Upper lobe of left lung (tissue), 6 donors: Measurements from ENCODE around the gene AXIN1. TPM values are rescaled to one million over a fixed set of nuclear protein-coding genes. Genes with fewer than 3 reads are reported as not detected.
"Not testable (repeated sequence)": the region's sequence is repeated elsewhere in the genome, so short reads cannot be mapped to it uniquely, and the experiment has no call there.

Source experiments
- ATAC-seq, 2 donors: fragments of 200-7000 bp; cut with Tn5 transposase; one replicate each; pipeline ENCODE4 v1.9.1; 2022; ENCODE audit warnings: mild to moderate bottlenecking in 2 of 2, moderate library complexity in 2 of 2; ENCODE audit not compliant: low FRiP score in 2 of 2
- DNase-seq, 2 donors: peaks; one replicate each; pipeline ENCODE4 v3.0.0-alpha.2; 2019 to 2020
- H3K27ac ChIP-seq, 4 donors: fragments of 200-600 bp; sonication (generic); one replicate each; pipeline ENCODE4 v1.5.1; 2016 to 2019
- H3K27me3 ChIP-seq, 4 donors: fragments of 200-600 bp; sonication (generic); one replicate each; pipeline ENCODE4 v1.5.1; 2017 to 2019
- H3K36me3 ChIP-seq, 4 donors: fragments of 200-600 bp; sonication (generic); one replicate each; pipeline ENCODE4 v1.5.1; 2016 to 2019
- H3K4me1 ChIP-seq, 4 donors: fragments of 200-600 bp; sonication (generic); one replicate each; pipeline ENCODE4 v1.5.1; 2018 to 2019
- H3K4me3 ChIP-seq, 4 donors: fragments of 200-600 bp; sonication (generic); one replicate each; pipeline ENCODE4 v1.5.1; 2017 to 2019; ENCODE audit warnings: mild to moderate bottlenecking in 2 of 4, moderate library complexity in 1 of 4
- H3K9me3 ChIP-seq, 4 donors: fragments of 200-600 bp; sonication (generic); one replicate each; pipeline ENCODE4 v1.5.1; 2018 to 2019
- CTCF ChIP-seq, 6 experiments: fragments of 450-650 bp in 4 of 6; fragments of 200-600 bp in 2 of 6; sonication (generic) in 2 of 6; IDR thresholded peaks; one replicate each; pipeline ENCODE4 v1.5.1; 2016 to 2019; ENCODE audit warnings: antibody characterized with exemption in 6 of 6
- EP300 ChIP-seq, 4 donors: sonication (generic); formaldehyde crosslinking; IDR thresholded peaks; one replicate each; pipeline ENCODE4 v1.5.1; 2017; ENCODE audit warnings: antibody characterized with exemption in 4 of 4, control low read depth in 2 of 4
- POLR2A ChIP-seq, 4 donors: fragments of 450-650 bp; IDR thresholded peaks; one replicate each; pipeline ENCODE4 v1.5.1; 2016 to 2017; ENCODE audit warnings: antibody characterized with exemption in 4 of 4, mild to moderate bottlenecking in 2 of 4
- POLR2AphosphoS5 ChIP-seq, 2 donors: sonication (generic); formaldehyde crosslinking; IDR thresholded peaks; one replicate each; pipeline ENCODE4 v1.5.1; 2017; ENCODE audit warnings: antibody characterized with exemption in 2 of 2
- WGBS, 2 donors: methylation state at CpG; one replicate each; pipeline ENCODE4 v1.1.5; 2017 to 2018; 5-methylcytosine and 5-hydroxymethylcytosine counted together
- total RNA-seq, 6 donors: library from RNA; depleted of rRNA in 4 of 6; stranded (reverse); fragments of >200 nt in 4 of 6; gene quantifications; one replicate each; pipeline versions ENCODE4 v1.1.0 to v1.2.1, GENCODE V29; 2016 to 2021
- donor health status: DM: no; HTN: no; CAD: no; lungs with moderate emphysema.
- donor health status: DM: no; HTN: yes; CAD: no; lungs with severe emphysema.

The AXIN1 gene
- total RNA-seq, 6 donors from 2014 or later = 26.8 to 45.9 (median 31.9) TPM

GRCh38 chr16:272633-273546 lies 79.6 kb downstream of the AXIN1 start:
- peaks cover 0 to 21% (median 4%) of the 10 kb centered on the region in 4 donors for H3K27me3 ChIP-seq
- H3K9me3 ChIP-seq = no peaks in the 10 kb centered on the region
- H3K4me1 ChIP-seq = peaks cover 13 to 20% (median 15%) of the 10 kb centered on the region in 4 donors
- no peak overlapping the region for H3K27ac ChIP-seq
- DNase-seq (peak in 1 of 2 donors; percentile 74), ATAC-seq (no peak)
- 66 to 78% methylated on average over 9 to 36 of the region's 36 CpGs for WGBS, 2 donors
- H3K36me3 ChIP-seq = no peaks in the 10 kb centered on the region
- TF ChIP-seq POLR2AphosphoS5 (IDR thresholded peaks at IDR 0.05) (no peak), EP300 (IDR thresholded peaks at IDR 0.05) (no peak), POLR2A (IDR thresholded peaks at IDR 0.05) (no peak), CTCF (IDR thresholded peaks at IDR 0.05) (no peak)
- H3K4me3 ChIP-seq = no peak overlapping the region

- no peak overlapping the region for H3K27ac ChIP-seq
- TF ChIP-seq CTCF (IDR thresholded peaks at IDR 0.05) = no peak
- TF ChIP-seq POLR2A (IDR thresholded peaks at IDR 0.05) = no peak
- no peak for TF ChIP-seq POLR2AphosphoS5 (IDR thresholded peaks at IDR 0.05)
- no peak for TF ChIP-seq EP300 (IDR thresholded peaks at IDR 0.05)
- no peak overlapping the region for H3K4me3 ChIP-seq
- peaks cover 0 to 2% (median 0%) of the 10 kb centered on the region in 4 donors for H3K36me3 ChIP-seq
- H3K9me3 ChIP-seq = no peaks in the 10 kb centered on the region
- peaks cover 6 to 11% (median 9%) of the 10 kb centered on the region in 4 donors for H3K4me1 ChIP-seq
- DNase-seq = peak in 1 of 2 donors; percentile 75
- H3K27me3 ChIP-seq = peaks cover 0 to 12% (median 4%) of the 10 kb centered on the region in 4 donors
- WGBS, 2 donors = 79 to 91% methylated on average over 10 to 34 of the region's 34 CpGs
- no peak for ATAC-seq
Measured at GRCh38 chr16:270381-271255, 81.9 kb downstream of the AXIN1 start.

GRCh38 chr16:269061-269796 lies 83.3 kb downstream of the AXIN1 start:
- H3K9me3 ChIP-seq = no peaks in the 10 kb centered on the region
- peaks cover 0 to 13% (median 7%) of the 10 kb centered on the region in 4 donors for H3K36me3 ChIP-seq
- TF ChIP-seq POLR2A (IDR thresholded peaks at IDR 0.05) (no peak), POLR2AphosphoS5 (IDR thresholded peaks at IDR 0.05) (no peak), CTCF (IDR thresholded peaks at IDR 0.05) (no peak), EP300 (IDR thresholded peaks at IDR 0.05) (no peak)
- no peak overlapping the region for H3K4me3 ChIP-seq
- no peak for ATAC-seq
- H3K4me1 ChIP-seq = no peaks in the 10 kb centered on the region
- H3K27me3 ChIP-seq = no peaks in the 10 kb centered on the region
- WGBS, 2 donors = 85 to 92% methylated on average over 13 to 19 of the region's 24 CpGs
- DNase-seq = peak in 1 of 2 donors; percentile 76
- H3K27ac ChIP-seq = no peak overlapping the region

- Histone ChIP-seq H3K4me3 (no peak overlapping the region), H3K27me3 (no peaks in the 10 kb centered on the region), H3K4me1 (no peaks in the 10 kb centered on the region), H3K27ac (no peak overlapping the region), H3K9me3 (no peaks in the 10 kb centered on the region), H3K36me3 (peaks cover 0 to 22% (median 15%) of the 10 kb centered on the region in 4 donors)
- ATAC-seq (no peak), DNase-seq (peak in 1 of 2 donors; percentile 75)
- TF ChIP-seq POLR2A (IDR thresholded peaks at IDR 0.05) (no peak), EP300 (IDR thresholded peaks at IDR 0.05) (no peak)
- WGBS, 2 donors = 64 to 68% methylated on average over 20 to 39 of the region's 40 CpGs
Measured at GRCh38 chr16:268141-269053, 84.1 kb downstream of the AXIN1 start.

- not testable (repeated sequence) for H3K9me3 ChIP-seq, ATAC-seq, H3K27me3 ChIP-seq, H3K27ac ChIP-seq, H3K4me3 ChIP-seq, H3K4me1 ChIP-seq, DNase-seq
- H3K36me3 ChIP-seq = peaks cover 0 to 30% (median 22%) of the 10 kb centered on the region in 4 donors
- 87 to 91% methylated on average over 17 of the region's 17 CpGs for WGBS, 2 donors
Measured at GRCh38 chr16:267562-267961, 85.0 kb downstream of the AXIN1 start.
